GM23338 (cell line): ENCODE results near the gene CCDC191. TPM values are rescaled to one million over a fixed set of nuclear protein-coding genes. Genes with fewer than 3 reads are reported as not detected.

ENCODE experiments used
- ATAC-seq: fragments of 200-7000 bp; cut with Tn5 transposase; 3 replicates; pipeline ENCODE4 v1.9.1; 2020
- DNase-seq: peaks from one replicate; pipeline ENCODE4 v3.0.0-alpha.2; 2015; ENCODE audit warnings: low spot score
- H2AFZ ChIP-seq: fragments of 200-600 bp; sonication (generic); 2 replicates; pipeline ENCODE4 v1.8.0; 2016; ENCODE audit warnings: antibody characterized with exemption, mild to moderate bottlenecking, moderate library complexity
- H3F3A ChIP-seq: fragments of 200-600 bp; sonication (generic); replicated peaks from 2 replicates; pipeline ENCODE4 v1.8.0; 2017; ENCODE audit warnings: antibody characterized with exemption, mixed run types, low read depth
- H3K27ac ChIP-seq: fragments of 200-600 bp; sonication (generic); 2 replicates; pipeline ENCODE4 v1.6.1; 2016; ENCODE audit warnings: low read depth
- H3K27me3 ChIP-seq: fragments of 200-600 bp; sonication (generic); 2 replicates; pipeline ENCODE4 v1.8.0; 2016; ENCODE audit warnings: mild to moderate bottlenecking, mixed run types, moderate library complexity; ENCODE audit not compliant: insufficient read depth
- H3K36me3 ChIP-seq: fragments of 200-600 bp; sonication (generic); 2 replicates; pipeline ENCODE4 v1.8.0; 2016; ENCODE audit warnings: mild to moderate bottlenecking; ENCODE audit not compliant: insufficient read depth
- H3K4me1 ChIP-seq: fragments of 200-600 bp; sonication (generic); 2 replicates; pipeline ENCODE4 v1.8.0; 2016; ENCODE audit warnings: mild to moderate bottlenecking, moderate library complexity; ENCODE audit not compliant: insufficient read depth
- H3K4me2 ChIP-seq: fragments of 200-600 bp; sonication (generic); 2 replicates; pipeline ENCODE4 v1.7.1; 2017; ENCODE audit warnings: mixed run types
- H3K4me3 ChIP-seq: fragments of 200-600 bp; sonication (generic); 2 replicates; pipeline ENCODE4 v1.6.1; 2016; ENCODE audit warnings: mixed run types
- H3K79me2 ChIP-seq: fragments of 200-600 bp; sonication (generic); replicated peaks from 2 replicates; pipeline ENCODE4 v1.8.0; 2017; ENCODE audit warnings: mild to moderate bottlenecking; ENCODE audit not compliant: insufficient read depth
- H3K9me2 ChIP-seq: fragments of 200-600 bp; sonication (generic); 2 replicates; pipeline ENCODE4 v1.8.0; 2017; ENCODE audit not compliant: insufficient read depth
- H4K20me1 ChIP-seq: fragments of 200-600 bp; sonication (generic); replicated peaks from 2 replicates; pipeline ENCODE4 v1.8.0; 2017; ENCODE audit warnings: mild to moderate bottlenecking; ENCODE audit not compliant: insufficient read depth
- H3K27ac Mint-ChIP-seq: 2 replicates; pipeline ENCODE4 v1.8.0; 2020; ENCODE audit warnings: inconsistent platforms, mild to moderate bottlenecking, moderate library complexity, mixed read lengths
- H3K27me3 Mint-ChIP-seq: 3 replicates; pipeline ENCODE4 v1.8.0; 2022; ENCODE audit warnings: low read depth, mild to moderate bottlenecking, moderate library complexity, mixed read lengths, inconsistent platforms; ENCODE audit not compliant: insufficient read depth, poor library complexity
- H3K36me3 Mint-ChIP-seq: 3 replicates; pipeline ENCODE4 v1.8.0; 2021; ENCODE audit warnings: low read depth, mild to moderate bottlenecking, inconsistent platforms, moderate library complexity, mixed read lengths
- H3K4me1 Mint-ChIP-seq: 3 replicates; pipeline ENCODE4 v1.8.0; 2020; ENCODE audit warnings: mild to moderate bottlenecking, inconsistent platforms, mixed read lengths
- H3K4me3 Mint-ChIP-seq: 3 replicates; pipeline ENCODE4 v1.8.0; 2021; ENCODE audit warnings: moderate library complexity, mild to moderate bottlenecking, inconsistent platforms, mixed read lengths
- H3K9me3 Mint-ChIP-seq: 3 replicates; pipeline ENCODE4 v1.8.0; 2020; ENCODE audit warnings: moderate library complexity, mild to moderate bottlenecking, inconsistent platforms, mixed read lengths
- CREB1 ChIP-seq: fragments of 250-450 bp; sonication (Bioruptor Pico); IDR thresholded peaks from 2 replicates; pipeline ENCODE4 v1.5.0; 2020; ENCODE audit warnings: low read depth, mild to moderate bottlenecking, moderate library complexity
- CTCF ChIP-seq, 2 experiments: fragments of 200-600 bp in 1 of 2; sonication (generic) in 1 of 2; conservative IDR thresholded peaks; 2 replicates each; pipeline versions ENCODE4 v1.5.1 to v1.6.1; 2016 to 2017; ENCODE audit warnings: antibody characterized with exemption in 2 of 2, low read depth in 2 of 2, mild to moderate bottlenecking in 2 of 2, moderate library complexity in 1 of 2
- ETS1 ChIP-seq: IDR thresholded peaks from 2 replicates; pipeline ENCODE4 v1.6.1; 2016; ENCODE audit warnings: antibody characterized with exemption
- EZH2 ChIP-seq: fragments of 200-600 bp; sonication (generic); IDR thresholded peaks from one replicate; pipeline ENCODE4 v1.8.0; 2017; ENCODE audit warnings: antibody characterized with exemption, mild to moderate bottlenecking, low read depth; ENCODE audit not compliant: unreplicated experiment
- EZH2phosphoT487 ChIP-seq: fragments of 200-600 bp; sonication (generic); IDR thresholded peaks from one replicate; pipeline ENCODE4 v1.8.1; 2018; ENCODE audit warnings: antibody characterized with exemption; ENCODE audit not compliant: unreplicated experiment
- JUNB ChIP-seq: IDR thresholded peaks from one replicate; pipeline ENCODE4 v1.6.1; 2016; ENCODE audit warnings: antibody characterized with exemption; ENCODE audit not compliant: unreplicated experiment
- NANOG ChIP-seq: IDR thresholded peaks from 2 replicates; pipeline ENCODE4 v1.6.1; 2016; ENCODE audit warnings: antibody characterized with exemption, borderline replicate concordance
- POLR2AphosphoS5 ChIP-seq: IDR thresholded peaks from 2 replicates; pipeline ENCODE4 v1.6.1; 2016; ENCODE audit warnings: antibody characterized with exemption, low read depth
- REST ChIP-seq: IDR thresholded peaks from one replicate; pipeline ENCODE4 v1.6.1; 2018; ENCODE audit warnings: antibody characterized with exemption; ENCODE audit not compliant: unreplicated experiment
- STAT1 ChIP-seq: IDR thresholded peaks from one replicate; pipeline ENCODE4 v1.6.1; 2016; ENCODE audit warnings: antibody characterized with exemption; ENCODE audit not compliant: unreplicated experiment
- ZNF114 ChIP-seq: fragments of 250-450 bp; sonication (Bioruptor Pico); IDR thresholded peaks from 2 replicates; pipeline ENCODE4 v1.5.0; 2020; ENCODE audit warnings: mild to moderate bottlenecking, moderate library complexity
- ZNF331 ChIP-seq: fragments of 250-450 bp; sonication (Bioruptor Pico); IDR thresholded peaks from 2 replicates; pipeline ENCODE4 v1.5.0; 2020; ENCODE audit warnings: low read depth, mild to moderate bottlenecking, moderate library complexity
- polyA plus RNA-seq: library from polyadenylated mRNA; unstranded; fragments of >200 nt; fragmentation: Nextera tagmentation; extraction: Ambion mirVana; gene quantifications from 2 replicates; pipeline ENCODE4 v1.2.1, GENCODE V29; 2016
- total RNA-seq: library from RNA; depleted of rRNA; stranded (reverse); fragments of >200 nt; shearing (Covaris generic); gene quantifications from 2 replicates; pipeline ENCODE4 v1.2.3, GENCODE V29; 2014

Gene CCDC191
- total and polyA plus RNA-seq, 2 experiments from 2014 or later, result 2.0 to 2.9 TPM

- no peak for TF ChIP-seq ETS1
- no peak for TF ChIP-seq EZH2
- no peak for TF ChIP-seq POLR2AphosphoS5
- no peak for TF ChIP-seq NANOG
- no peak for TF ChIP-seq CTCF (conservative IDR thresholded peaks at IDR 0.05; ENCODE audit: low read depth in 2 of 2)
- TF ChIP-seq CREB1, result no peak
- no peak for TF ChIP-seq ZNF114 (CRISPR knock-in tag)
Observed at GRCh38 chr3:114104414-114104813, 48.1 kb upstream of the CCDC191 start (continued).

GRCh38 chr3:114103858-114104257, 47.5 kb upstream of the CCDC191 start:
- no peak for DNase-seq
- Histone ChIP-seq H3K4me1 (peaks cover 17% of the 10 kb centered on the region), H3K79me2 (no peaks in the 10 kb centered on the region), H2AFZ (peak overlapping the region; percentile 80; the same call in 1 of the 2 replicates), H3K9me2 (no peaks in the 10 kb centered on the region), H3F3A (no peaks in the 10 kb centered on the region), H3K4me2 (no peak overlapping the region), H3K4me3 (no peak overlapping the region), H3K36me3 (no peaks in the 10 kb centered on the region), H4K20me1 (no peaks in the 10 kb centered on the region), H3K27ac (no peak overlapping the region), H3K27me3 (no peaks in the 10 kb centered on the region)
- no peaks in the 10 kb centered on the region for H3K36me3 Mint-ChIP-seq
- no peaks in the 10 kb centered on the region for H3K27me3 Mint-ChIP-seq
- no peak overlapping the region for H3K27ac Mint-ChIP-seq
- no peak overlapping the region for H3K4me3 Mint-ChIP-seq
- ATAC-seq, result no peak
- H3K4me1 Mint-ChIP-seq, result peaks cover 20% of the 10 kb centered on the region
- no peaks in the 10 kb centered on the region for H3K9me3 Mint-ChIP-seq
- TF ChIP-seq ZNF331 (CRISPR knock-in tag), result no peak
- no peak for TF ChIP-seq CREB1
- TF ChIP-seq REST, result no peak
- no peak for TF ChIP-seq NANOG
- no peak for TF ChIP-seq EZH2phosphoT487
- no peak for TF ChIP-seq JUNB
- TF ChIP-seq ZNF114 (CRISPR knock-in tag), result no peak
- TF ChIP-seq CTCF (conservative IDR thresholded peaks at IDR 0.05; ENCODE audit: low read depth in 2 of 2), result no peak
- TF ChIP-seq EZH2, result no peak
- TF ChIP-seq POLR2AphosphoS5, result no peak
- TF ChIP-seq STAT1, result no peak
- no peak for TF ChIP-seq ETS1
